ENCODE measurements around the gene ICOSLG.
"Not testable (repeated sequence)": the region's sequence is repeated elsewhere in the genome, so short reads cannot be mapped to it uniquely, and the experiment has no call there.

DNA sequence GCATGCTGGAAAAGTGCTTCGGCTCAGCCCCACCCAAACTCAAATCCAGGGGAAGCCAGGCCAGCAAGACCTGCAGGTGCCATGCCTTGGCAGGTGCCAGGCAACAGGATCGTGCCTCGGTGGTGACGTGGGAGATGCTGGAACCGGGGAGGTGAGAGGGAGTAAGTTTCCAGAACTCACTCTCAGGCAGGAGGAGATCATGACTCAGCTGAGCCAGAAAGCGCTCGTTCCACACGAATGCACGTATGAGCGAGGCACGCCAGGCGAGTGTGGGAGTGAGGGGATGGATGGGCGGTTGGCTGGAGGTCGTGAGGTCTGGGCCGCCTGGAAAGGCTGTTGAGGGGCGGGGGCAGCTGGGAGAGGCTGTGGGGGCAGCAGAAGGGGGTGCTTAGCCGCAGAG, 7.2 kb upstream of the ICOSLG start:
- not testable (repeated sequence) for TF ChIP-seq EZH2 (IDR thresholded peaks at IDR 0.05; ENCODE audit: borderline replicate concordance); CTCF (IDR thresholded peaks at IDR 0.05; ENCODE audit: poor library complexity)

Measured in hepatocyte (in vitro differentiated cells).